Measurements from ENCODE around the gene FLOT2.
A peak's percentile ranks its signal among the peaks of the same experiment; 100 is the strongest.
"Not testable (repeated sequence)": the region's sequence is repeated elsewhere in the genome, so short reads cannot be mapped to it uniquely, and the experiment has no call there.

FLOT2 gene

DNA sequence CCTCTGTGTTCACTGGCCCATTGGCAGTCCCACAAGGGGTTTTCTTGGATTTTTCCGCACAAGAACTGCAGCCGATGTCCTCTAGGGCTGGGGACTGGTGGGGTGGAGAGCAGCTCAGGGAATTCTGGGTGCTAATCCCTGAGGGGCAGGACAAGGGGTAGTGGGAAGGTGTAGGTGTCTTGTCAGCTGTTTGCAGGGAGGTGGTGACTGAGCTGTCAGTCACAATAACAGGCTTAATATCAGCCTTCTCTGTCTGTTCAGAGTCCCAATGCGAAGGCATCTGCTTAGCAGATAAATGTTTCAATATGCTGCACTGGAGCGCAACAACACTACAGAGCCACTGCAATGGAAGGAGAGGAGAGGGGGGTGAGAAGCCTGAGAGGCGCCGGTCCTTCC is 15.4 kb upstream of the FLOT2 start:
- DNase-seq, result no peak

DNA sequence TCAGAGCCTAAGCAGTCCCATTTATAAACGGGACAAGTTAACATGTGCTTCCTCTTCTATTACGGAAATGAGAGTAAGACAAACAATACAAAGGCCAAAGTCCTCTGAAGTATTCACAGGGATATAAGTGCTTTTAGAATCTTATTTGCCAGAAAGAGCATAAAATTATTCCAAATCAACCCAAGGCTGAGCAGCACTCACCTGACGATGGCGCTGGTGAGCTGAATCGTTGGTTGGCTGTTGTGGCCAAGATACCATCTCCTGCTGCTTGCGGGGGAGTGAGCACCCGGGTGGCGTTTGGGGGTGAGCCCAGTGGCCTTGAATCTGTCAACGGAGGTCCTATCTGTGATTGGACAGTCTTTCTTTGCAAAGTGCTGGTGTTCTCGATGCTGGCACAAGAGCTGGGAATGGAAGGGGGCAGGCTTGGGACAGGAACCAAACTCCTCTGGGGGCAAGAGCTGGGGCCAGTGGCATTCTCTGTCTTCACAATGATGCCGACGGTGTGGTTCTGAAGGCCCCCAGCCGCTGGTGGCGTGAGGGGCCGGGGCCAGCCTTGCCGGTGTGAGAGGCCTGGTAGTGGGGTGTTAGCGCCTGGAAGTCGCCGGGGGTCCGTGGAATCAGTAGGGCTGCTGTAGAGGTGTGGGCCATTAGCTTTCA is 14.9 kb upstream of the FLOT2 start:
- DNase-seq, result no peak

DNA sequence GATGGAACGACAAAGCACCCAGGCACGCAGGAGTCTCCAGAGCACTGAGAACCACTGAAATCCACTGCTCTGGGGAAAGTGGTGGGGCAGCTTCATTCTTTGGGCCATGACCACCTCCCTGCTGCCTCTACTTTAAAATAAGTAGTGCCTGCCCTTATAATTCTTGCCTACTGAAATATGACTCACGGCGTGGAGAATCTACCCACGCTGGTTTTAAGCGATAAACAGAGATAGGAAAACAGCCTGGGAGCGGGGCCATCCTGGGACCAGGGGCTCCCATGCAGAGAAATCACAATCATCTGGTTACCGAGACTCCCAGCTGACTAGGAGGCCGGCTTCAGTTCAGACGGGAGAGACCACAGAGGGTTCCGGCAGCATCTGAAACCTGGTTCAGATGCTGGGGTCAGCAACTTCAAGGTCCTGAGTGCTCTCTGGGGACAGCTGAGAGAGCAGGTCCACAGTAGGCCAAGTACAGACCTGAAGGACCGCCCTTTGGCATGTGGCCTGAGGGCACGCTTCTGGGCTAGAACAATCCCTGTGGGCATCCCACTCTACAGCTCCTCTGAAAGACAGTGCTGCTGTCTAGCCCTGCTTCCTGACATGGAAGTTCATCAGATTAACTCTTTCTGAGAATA is 14.0 kb upstream of the FLOT2 start:
- no peak for DNase-seq

DNA sequence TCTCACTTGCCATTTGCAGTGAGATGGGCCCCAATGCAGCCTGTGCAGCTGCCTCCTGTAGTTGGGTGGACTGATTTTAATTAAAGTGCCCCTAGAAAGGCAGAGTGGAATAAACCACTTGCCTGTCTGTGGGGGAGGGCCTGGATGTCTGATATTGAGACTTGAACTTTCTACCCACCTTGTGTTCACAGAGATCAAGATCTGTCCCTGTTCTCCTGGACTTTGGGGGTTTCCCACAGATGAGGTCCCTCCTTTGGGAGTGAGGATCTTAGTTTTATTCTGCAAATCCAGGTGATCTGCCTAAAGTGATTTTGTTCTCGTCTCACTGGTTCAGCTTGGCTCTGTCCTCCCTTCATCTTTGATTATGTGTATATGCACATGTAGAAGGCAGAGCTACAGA is 13.0 kb upstream of the FLOT2 start:
- no peak for DNase-seq

DNA sequence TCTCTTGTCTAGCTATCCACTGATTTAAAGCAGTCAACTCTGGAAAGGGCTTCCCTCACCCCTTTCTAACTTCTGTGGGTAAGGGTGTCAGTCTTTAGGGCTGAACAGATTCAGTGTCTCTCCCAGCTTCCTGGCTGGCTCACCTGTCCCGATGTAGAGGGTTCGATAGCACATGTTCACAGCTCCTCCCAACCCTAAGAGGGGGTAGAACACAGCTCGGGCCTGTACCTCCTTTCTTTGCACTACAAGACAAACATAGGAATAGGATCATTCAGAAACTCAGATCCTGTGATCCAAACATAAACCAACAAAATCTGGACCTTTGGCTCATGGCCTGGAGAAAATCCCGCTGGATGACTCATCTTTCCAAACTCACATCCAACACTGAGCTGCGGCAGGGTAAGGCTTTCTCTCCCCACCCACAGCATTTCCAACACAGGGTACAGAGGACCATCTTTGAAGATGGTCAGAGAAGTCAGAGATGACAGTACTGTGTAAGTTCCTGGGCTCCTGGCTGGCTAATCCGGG is 11.2 kb upstream of the FLOT2 start:
- no peak for DNase-seq

DNA sequence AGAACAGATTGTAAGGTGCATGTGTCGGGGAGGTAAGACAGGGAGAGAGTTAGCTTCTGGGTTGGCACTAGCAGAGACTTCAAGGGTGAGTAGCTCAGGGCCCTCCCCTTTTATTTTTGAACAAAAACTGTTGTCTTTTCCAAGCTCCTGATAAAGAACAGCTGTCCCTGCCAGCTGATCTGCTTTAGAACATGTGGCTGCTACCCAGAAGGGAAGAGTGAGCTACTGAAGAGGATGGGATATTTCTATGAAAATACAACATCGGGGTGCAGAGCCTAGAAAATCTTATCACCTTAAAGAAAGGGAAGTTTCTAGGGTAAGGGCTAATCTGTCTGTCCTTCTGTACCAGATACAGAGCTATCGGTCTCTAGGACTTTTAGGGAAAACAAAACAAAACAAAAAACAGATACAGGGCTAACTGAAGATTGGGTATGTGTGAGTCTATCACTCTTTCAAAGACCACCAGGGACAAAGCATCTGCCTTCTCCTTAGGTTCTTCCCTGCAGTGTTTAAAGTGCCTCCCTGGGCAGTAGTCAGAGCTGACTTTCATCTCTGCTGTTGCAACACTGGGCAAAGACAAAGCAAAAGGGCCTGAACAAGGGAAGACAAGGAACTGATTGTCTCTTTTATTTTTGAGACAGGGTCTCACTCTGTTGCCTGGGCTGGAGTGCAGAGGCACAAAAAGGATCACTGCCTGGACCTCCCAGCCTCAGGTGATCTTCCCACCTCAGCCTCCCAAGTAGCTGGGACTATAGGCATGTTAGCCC is 10.4 kb upstream of the FLOT2 start:
- DNase-seq, result no peak

DNA sequence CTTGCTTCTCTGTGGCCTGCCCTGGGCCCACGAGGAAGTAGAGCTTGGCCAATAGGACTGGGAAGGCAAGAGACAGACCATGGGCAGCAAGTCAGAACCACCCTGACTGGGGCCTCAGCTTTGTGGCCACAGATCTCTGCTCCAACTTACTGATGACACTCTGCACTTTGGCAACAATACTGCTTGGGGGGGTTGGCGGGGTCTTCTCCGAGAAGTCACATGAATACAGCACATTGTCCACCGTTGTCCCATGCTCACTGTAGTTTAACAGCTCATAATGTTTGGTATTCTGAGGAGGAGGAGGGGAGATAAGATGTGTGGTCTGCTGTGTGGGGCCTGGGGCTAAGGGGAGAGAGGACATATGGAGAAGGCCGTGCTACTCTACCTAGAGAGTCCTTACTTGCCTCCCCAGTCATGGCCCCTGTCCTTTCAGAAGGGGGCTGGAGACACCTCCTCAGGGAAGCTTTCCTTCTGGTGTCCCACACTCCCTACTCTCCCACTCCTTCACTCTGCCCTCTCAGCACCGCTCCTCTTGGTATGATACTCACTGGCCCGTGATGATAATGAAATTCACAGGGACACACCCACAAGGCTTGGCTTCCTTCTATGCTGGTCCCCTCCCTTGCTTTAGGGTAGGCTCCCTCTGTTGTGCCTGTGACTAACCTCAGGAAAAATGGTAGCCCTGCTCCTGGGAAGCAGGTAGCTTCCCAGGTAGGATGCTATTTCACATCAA is 9.3 kb upstream of the FLOT2 start:
- DNase-seq, result no peak

DNA sequence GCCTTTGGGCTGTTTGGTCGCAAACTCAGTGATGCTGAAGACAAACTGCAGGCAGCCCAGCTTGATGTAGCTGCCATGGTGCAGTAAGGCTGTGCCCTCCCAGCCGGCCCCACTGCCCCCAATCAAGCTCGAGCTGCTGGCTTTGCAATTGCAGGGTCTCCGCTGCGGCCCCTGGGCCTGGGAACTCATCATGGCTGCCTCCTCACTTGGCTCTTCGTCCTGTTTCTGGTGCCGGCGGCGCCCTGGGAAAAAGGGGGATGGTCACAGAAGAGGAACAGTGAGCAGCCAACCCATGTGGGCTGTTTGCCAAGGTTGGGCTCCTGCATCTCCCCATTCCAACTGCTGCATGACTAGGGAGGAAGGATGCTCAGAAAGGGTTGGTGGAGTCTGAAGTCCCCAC is 8.7 kb upstream of the FLOT2 start:
- DNase-seq, result no peak

DNA sequence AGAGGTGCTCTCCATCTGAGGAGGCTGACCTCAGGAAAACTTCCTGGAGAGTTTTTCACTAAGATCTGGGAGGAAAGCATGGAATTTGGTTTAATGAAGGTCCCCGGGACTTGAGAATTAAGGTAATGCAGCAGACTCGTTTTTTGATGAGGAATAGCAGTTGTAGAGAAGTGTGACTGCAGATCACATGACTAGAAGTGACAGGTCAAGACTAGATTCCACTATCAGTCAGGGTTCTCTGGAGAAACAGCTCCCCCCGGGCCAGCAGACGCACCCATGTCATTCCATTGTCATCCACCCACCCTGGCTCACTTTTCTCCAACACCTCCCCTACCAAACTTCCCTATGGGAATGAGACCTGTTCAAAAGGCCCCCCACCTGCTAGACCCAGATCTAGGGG is 7.3 kb upstream of the FLOT2 start:
- DNase-seq, result no peak

DNA sequence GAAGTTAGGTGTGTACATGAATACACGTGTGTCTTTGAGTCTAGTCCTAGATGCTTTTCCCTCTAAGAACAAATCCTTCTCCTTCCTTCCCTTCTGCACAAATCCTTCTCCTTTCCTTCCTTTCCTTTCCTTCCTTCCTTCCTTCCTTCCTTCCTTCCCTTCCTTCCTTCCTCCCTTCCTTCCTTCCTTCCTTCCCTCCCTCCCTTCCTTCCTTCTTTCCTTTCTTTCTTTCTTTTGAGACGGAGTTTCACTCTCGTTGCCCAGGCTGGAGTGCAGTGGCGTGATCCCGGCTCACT is 6.0 kb upstream of the FLOT2 start:
- DNase-seq, result not testable (repeated sequence)

DNA sequence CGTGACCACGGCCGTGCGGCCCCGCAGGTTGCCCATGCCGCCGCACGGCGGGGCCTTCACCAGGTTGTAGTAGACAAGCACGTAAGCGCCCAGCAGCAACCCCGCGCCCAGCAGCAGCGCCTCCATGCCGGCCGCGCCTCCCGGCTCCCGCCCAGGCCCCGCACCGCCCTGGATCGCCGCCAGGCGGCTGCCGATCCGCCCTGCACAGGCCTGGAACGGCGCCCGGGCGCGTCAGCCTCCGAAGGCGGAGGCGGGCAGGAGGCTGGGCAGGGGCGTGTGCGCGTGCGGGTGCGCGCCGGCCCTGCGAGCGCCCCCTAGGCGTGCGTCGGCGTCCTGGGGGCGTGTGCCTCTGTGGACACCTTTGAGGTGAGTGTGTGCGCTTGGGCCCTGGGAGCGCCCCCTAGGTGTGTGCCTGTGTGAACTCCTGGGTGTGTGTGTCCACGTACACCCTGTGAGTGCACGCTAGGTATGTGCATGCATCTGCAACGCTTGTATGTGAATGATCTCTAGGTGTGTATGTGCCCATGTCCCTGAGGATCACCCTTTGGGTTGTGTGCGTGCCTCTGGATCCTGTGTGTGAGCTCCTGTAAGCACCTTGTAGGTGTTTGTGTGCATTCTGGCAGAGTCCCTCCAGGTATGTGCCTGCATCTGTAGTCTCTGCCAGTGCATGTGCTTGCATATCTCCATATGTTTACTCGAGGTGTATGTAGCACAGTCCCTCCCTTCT is 5.4 kb upstream of the FLOT2 start, which contains the start of gene DHRS13:
TSS of gene DHRS13 (minus strand) at position 261 of the 727 bp plus-strand sequence. CDS start at position 126, 135 bp downstream.
- peak; percentile 92 for DNase-seq

DNA sequence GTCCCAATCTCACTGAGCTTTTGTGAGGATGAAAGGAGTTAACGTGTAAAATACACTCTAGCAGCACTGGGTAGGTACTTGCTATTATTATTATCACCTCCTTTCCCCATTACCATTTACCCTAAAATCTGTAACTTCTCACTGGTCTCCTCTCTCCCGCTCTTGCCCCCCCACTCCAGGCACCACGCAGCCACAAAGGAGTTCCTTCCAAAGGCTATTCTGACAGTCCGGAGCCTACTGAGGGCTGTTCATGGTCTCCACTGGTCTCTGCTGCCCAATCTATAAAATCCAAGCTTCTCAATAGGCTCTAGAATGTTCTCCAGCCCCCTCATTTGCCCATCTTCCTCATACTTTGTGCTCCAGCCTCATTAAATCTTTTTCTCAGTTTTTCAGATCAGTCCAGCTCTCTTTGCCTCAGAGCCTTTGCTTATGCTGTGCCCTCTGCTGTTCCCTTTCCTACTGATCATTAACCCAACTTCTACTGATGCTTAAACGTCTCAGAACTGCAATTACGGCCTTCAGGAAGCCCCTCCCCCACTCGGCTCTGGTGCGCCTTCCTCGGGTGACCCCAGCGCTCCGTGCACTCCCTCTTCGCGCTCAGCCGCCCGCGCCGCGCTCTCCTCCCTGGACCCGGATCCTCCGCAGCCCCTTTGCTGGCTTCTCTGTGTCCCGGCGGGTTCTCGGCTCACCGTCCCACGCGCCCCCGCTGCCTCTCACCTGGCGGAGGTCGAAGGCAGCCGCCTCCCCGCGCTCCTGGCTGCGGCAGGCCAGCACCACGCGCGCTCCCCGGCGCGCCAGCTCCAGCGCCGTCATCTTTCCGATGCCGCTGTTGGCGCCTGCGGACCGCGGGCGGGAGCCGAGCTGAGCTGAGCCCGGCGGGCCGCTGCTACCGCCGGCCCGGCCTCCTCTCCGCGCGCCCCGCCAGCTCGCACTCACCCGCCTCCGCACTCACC is 4.6 kb upstream of the FLOT2 start:
- DNase-seq, result peak; percentile 69

DNA sequence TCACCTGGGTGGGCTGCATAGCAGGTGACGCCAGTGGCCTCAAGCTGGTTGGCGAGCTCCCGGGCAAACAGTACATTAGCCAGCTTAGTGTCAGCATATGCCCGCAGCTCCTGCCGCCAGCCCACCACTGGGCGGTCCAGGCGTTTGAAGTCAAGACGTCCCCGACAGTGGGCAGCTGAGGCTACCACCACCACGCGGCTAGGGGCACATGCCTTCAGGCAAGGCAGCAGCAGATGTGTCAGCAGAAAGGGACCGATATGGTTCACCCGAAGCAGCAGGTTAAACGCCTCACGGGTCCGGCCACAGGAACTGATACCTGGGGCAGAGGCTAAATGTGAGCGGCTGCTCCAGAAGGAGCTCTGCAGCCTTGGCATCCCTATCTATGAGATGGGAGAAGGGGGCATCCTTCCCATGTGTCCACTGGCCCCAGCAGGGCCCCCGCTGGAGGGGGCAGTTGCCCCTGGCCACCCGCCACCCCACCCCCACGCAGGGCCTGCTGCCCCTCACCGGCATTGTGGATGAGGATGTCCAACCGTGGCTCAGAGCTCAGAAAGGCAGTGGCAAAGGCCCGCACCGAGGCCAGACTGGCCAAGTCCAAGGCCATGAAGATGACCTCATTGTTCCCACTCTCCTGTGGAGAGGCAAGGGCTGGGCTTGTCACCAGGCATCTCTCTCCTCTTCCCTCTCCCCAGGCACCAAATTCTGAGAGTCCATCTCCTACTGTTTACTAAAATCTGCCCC is 3.6 kb upstream of the FLOT2 start:
- no peak for DNase-seq

DNA sequence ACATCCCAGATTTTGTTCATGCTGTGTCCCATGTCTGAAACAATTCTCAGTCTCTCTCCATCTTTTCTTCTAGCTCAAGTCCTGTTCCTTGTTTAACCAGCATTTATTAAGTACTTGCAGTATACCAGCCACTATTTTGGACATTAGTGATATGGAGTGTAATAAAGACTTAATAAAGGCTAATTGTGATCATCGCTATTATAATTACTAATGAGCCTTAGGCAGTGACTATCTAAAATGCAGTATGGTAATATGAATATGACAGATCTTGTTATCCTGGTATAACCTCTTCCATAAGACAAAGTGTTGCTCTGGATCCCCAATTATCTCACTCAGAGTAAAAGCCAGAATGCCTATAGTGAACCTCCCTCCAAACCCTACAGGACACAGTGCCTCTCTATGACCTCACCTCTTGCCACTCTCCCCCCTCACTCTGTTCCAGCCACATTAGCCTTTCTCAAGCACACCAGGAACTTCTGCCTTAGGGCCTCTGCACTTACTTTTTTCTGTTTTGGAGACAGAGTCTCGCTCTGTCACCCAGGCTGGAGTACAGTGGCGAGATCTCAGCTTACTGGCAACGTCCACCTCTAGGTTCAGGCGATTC is 1.8 kb upstream of the FLOT2 start:
- DNase-seq, result no peak

DNA sequence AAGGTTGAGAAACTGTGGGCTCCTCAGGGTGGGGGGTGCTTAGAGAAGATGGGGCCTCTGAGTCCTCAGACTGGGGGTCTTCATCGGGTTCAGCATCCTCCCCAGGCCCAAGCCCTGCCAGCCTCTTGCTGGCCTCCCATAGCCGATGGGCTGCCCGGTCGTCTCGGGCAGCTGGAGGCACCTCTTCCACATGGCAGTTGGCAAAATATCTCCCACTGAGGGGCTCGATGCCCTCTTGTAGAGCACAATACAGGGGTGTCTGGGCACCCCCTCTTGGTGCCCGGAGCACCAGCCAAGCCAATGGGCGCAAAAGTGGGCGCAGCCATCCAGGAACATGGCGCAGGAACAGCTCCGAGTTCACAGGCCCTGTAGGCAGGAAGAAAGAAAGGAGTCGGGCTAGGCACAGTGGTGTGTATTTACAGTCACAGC is 1.0 kb upstream of the FLOT2 start:
- no peak for DNase-seq

DNA sequence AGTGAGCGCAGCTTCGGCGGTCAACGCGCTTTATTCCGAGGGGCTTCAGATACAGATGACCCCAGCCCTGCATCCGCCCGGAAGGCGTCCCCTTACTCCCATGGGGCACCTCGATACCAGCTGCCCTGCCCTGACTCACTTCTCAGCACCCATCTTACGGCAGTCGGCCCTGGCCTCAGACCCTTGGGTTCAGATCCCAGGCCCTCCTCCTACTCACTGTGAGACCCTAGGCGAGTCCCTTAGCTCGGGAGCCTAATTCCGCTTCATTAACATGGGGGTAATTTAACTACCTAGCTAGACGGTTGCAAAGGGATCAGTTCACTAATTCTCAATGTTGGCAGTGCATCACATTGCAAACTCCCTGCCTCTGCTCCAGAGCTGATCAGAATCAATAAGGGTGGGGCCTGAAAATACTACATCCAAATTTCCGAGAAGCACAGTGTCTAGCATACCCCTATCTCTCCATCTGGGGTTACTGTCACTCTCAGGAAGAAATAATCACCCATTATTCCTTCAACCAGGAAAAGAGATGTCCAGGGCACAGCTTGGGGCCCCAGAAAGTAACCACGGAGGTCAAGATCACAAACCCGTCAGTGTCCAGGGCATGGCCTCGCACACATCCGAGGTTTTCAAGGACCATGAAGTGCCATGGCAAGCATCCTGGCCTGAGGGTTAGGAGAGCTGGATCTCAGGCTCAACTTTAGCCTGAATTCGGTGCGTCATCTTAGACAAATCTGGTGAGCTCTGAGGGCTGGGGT is 415 bp upstream of the FLOT2 start:
- DNase-seq, result no peak

DNA sequence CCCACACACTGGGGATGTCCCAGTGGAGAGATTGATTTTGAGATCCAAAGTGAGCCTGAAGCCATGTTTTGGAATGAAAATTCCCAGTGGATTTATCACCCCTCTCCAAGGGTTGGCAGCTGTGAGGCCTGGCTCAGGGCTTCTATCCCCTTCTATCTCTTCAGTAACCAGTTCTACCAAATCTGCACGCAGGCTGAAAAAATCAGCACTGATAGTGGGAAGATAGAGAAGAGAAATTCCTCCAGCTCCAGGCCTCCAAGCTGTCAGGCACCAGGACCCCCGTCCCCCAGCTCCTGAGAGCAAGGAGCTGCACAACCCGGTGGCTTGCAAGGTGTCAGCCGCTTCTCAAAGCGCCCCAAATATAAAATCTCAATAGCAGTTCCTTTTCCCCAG is 1.0 kb downstream of the FLOT2 start:
- no peak for DNase-seq

DNA sequence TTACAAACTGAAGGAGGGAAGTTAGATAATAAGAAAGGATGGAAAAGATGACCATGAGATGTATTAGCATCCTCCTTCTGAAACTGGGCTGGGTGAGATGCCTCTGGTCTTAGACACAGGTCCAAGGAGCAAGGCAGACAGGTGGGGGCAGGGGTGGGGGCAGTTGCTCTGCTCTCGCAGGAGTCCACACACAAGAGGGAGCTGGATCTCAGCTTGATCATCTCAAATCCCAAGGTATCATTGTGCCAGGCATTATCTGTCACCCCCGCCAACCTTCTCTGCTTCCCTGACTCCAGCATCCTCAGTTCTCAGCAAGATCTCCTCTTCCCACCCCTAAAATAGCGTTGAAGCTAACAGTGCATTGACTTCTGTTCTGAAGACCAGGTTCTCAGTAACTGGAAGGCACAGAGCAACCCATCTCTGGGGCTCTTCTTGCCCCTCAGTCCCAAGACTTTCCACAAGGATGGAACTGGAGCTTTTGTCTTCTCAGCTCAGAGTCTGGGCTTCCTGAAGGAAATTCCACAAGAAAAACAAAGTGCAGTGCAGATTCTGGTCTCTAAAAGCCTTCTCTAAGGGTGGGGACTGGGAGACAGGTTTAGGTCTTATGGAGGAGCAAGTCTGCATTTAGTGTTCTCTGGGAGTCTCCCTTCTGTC is 1.6 kb downstream of the FLOT2 start:
- DNase-seq, result no peak
